KMS-11 (cell line): ENCODE results near the gene FBXO38.

Experiments used
- H2AFZ ChIP-seq: fragments of 200-600 bp; sonication (generic); 2 replicates; pipeline ENCODE4 v1.6.1; 2016; ENCODE audit warnings: antibody characterized with exemption, mixed run types, low read depth
- H3K27ac ChIP-seq: fragments of 200-600 bp; sonication (generic); 2 replicates; pipeline ENCODE4 v1.6.1; 2016; ENCODE audit warnings: mild to moderate bottlenecking, mixed run types
- H3K27me3 ChIP-seq: fragments of 200-600 bp; sonication (generic); 2 replicates; pipeline ENCODE4 v1.6.1; 2017; ENCODE audit warnings: mild to moderate bottlenecking, low read depth, mixed run types, moderate library complexity; ENCODE audit not compliant: insufficient read depth
- H3K36me3 ChIP-seq: fragments of 200-600 bp; sonication (generic); 2 replicates; pipeline ENCODE4 v1.6.1; 2017; ENCODE audit warnings: mild to moderate bottlenecking, mixed run types; ENCODE audit not compliant: insufficient read depth
- H3K4me1 ChIP-seq: fragments of 200-600 bp; sonication (generic); 2 replicates; pipeline ENCODE4 v1.6.1; 2016; ENCODE audit warnings: mild to moderate bottlenecking, low read depth, mixed run types; ENCODE audit not compliant: poor library complexity, severe bottlenecking
- H3K4me2 ChIP-seq: fragments of 200-600 bp; sonication (generic); 2 replicates; pipeline ENCODE4 v1.7.0; 2016; ENCODE audit warnings: mild to moderate bottlenecking, mixed run types
- H3K4me3 ChIP-seq: fragments of 200-600 bp; sonication (generic); IDR thresholded peaks from 2 replicates; pipeline ENCODE4 v1.6.1; 2017; ENCODE audit warnings: low read depth, low read length, mixed read lengths; ENCODE audit not compliant: insufficient read depth
- H3K79me2 ChIP-seq: fragments of 200-600 bp; sonication (generic); 2 replicates; pipeline ENCODE4 v1.6.1; 2016; ENCODE audit warnings: low read depth, mixed run types; ENCODE audit not compliant: insufficient read depth
- H3K9ac ChIP-seq: fragments of 200-600 bp; sonication (generic); 2 replicates; pipeline ENCODE4 v1.6.1; 2016; ENCODE audit warnings: mild to moderate bottlenecking, mixed run types
- H4K20me1 ChIP-seq: fragments of 200-600 bp; sonication (generic); 2 replicates; pipeline ENCODE4 v1.6.1; 2016; ENCODE audit warnings: mild to moderate bottlenecking, mixed run types; ENCODE audit not compliant: insufficient read depth
- TF ChIP-seq, protein P1 (sequence below): fragments of 200-600 bp; sonication (generic); conservative IDR thresholded peaks from 2 replicates; pipeline ENCODE4 v1.6.1; 2017; ENCODE audit warnings: low read depth, mild to moderate bottlenecking, antibody characterized with exemption, low read length, moderate library complexity, mixed read lengths

FBXO38 gene

GRCh38 chr5:148372166-148372725 is 11.5 kb upstream of the FBXO38 start:
- peaks cover 3% of the 10 kb centered on the region for H3K4me1 ChIP-seq
- no peak overlapping the region for H2AFZ ChIP-seq
- H3K27ac ChIP-seq: no peak overlapping the region
- TF ChIP-seq, protein P1, sequence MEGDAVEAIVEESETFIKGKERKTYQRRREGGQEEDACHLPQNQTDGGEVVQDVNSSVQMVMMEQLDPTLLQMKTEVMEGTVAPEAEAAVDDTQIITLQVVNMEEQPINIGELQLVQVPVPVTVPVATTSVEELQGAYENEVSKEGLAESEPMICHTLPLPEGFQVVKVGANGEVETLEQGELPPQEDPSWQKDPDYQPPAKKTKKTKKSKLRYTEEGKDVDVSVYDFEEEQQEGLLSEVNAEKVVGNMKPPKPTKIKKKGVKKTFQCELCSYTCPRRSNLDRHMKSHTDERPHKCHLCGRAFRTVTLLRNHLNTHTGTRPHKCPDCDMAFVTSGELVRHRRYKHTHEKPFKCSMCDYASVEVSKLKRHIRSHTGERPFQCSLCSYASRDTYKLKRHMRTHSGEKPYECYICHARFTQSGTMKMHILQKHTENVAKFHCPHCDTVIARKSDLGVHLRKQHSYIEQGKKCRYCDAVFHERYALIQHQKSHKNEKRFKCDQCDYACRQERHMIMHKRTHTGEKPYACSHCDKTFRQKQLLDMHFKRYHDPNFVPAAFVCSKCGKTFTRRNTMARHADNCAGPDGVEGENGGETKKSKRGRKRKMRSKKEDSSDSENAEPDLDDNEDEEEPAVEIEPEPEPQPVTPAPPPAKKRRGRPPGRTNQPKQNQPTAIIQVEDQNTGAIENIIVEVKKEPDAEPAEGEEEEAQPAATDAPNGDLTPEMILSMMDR: no peak
- H3K27me3 ChIP-seq: no peaks in the 10 kb centered on the region
- H3K79me2 ChIP-seq: no peaks in the 10 kb centered on the region
- H3K9ac ChIP-seq: no peak overlapping the region
- no peak overlapping the region for H3K4me3 ChIP-seq
- H4K20me1 ChIP-seq: no peaks in the 10 kb centered on the region
- H3K36me3 ChIP-seq: no peaks in the 10 kb centered on the region
- no peak overlapping the region for H3K4me2 ChIP-seq

DNA sequence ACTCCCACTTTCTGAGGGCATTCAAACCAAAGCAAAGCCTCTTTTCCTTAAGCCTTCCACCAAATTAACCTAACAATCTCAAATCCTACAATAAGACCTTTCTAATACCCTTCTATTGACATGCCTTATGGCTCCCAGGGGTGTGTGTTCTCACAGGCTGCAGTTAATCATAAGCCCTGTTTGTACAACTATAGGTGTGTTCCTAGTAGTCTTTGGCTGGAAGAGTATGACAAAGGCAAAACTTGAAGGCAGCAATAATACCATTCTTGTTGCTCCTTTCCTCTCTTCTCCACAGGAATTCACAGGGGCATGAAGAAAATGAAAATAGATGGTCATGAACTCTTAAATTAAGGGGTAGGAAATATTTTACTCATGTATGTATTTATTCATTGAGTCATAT is 10.9 kb upstream of the FBXO38 start:
- Histone ChIP-seq H3K36me3 (no peaks in the 10 kb centered on the region), H3K27ac (no peak overlapping the region), H3K9ac (no peak overlapping the region), H2AFZ (no peak overlapping the region), H3K4me2 (no peak overlapping the region), H3K27me3 (no peaks in the 10 kb centered on the region), H4K20me1 (no peaks in the 10 kb centered on the region), H3K79me2 (no peaks in the 10 kb centered on the region), H3K4me3 (no peak overlapping the region), H3K4me1 (peaks cover 3% of the 10 kb centered on the region)
- TF ChIP-seq, protein P1: no peak

DNA sequence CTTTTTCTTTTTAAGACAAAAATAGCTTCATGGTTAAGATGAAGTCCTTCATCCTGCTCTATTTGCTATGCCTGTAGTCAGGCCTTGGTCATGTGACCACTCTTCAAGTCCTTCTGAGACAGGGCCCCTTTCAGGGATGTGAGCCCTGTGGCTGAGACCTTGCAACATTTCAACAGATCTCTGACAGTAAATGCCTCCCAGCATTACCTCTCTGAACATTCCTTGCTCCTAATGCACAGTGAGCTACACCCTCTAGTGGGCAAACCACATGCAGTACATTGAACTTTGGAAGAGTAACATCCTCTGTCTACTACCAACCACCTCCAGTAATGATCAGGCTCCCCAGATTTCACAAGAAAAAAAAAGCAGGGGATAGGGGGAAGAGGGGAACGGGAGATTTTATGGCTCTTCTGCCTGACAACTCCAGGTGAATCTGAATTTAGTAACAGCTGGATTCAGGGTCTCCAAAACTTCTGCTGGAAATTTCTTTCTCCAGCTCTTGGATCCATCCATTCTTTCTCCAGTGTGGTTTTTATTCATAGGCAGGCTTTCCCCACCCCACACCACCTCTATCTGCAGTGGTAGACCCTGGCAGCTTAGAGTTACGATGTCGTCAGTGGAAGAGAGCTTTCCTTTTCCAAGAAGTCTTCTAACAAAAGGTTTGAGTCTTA is 8.9 kb upstream of the FBXO38 start:
- H3K4me2 ChIP-seq: no peak overlapping the region
- H3K27ac ChIP-seq: no peak overlapping the region
- H3K4me1 ChIP-seq: peaks cover 3% of the 10 kb centered on the region
- H3K27me3 ChIP-seq: no peaks in the 10 kb centered on the region
- no peak overlapping the region for H3K4me3 ChIP-seq
- H4K20me1 ChIP-seq: no peaks in the 10 kb centered on the region
- TF ChIP-seq, protein P1: peak; percentile 79
- H2AFZ ChIP-seq: no peak overlapping the region
- H3K79me2 ChIP-seq: no peaks in the 10 kb centered on the region
- H3K9ac ChIP-seq: no peak overlapping the region
- H3K36me3 ChIP-seq: no peaks in the 10 kb centered on the region

GRCh38 chr5:148376198-148376597 is 7.6 kb upstream of the FBXO38 start:
- no peaks in the 10 kb centered on the region for H4K20me1 ChIP-seq
- no peak overlapping the region for H3K4me3 ChIP-seq
- H3K9ac ChIP-seq: no peak overlapping the region
- no peaks in the 10 kb centered on the region for H3K79me2 ChIP-seq
- no peak overlapping the region for H3K4me2 ChIP-seq
- H2AFZ ChIP-seq: no peak overlapping the region
- TF ChIP-seq, protein P1: no peak
- no peak overlapping the region for H3K27ac ChIP-seq
- H3K27me3 ChIP-seq: no peaks in the 10 kb centered on the region
- no peaks in the 10 kb centered on the region for H3K36me3 ChIP-seq
- H3K4me1 ChIP-seq: peaks cover 3% of the 10 kb centered on the region
